Thoracic aorta (tissue), 2 donors: ENCODE measurements around the gene MAP3K7. TPM values are rescaled to one million over a fixed set of nuclear protein-coding genes. Genes with fewer than 3 reads are reported as not detected.

Experiments used
- ATAC-seq: fragments of 150-250 bp; one replicate; pipeline ENCODE4 v1.8.0; 2017; ENCODE audit warnings: low read depth; ENCODE audit not compliant: insufficient number of reproducible peaks, low FRiP score
- DNase-seq: peaks from one replicate; pipeline ENCODE4 v3.0.0-alpha.2; 2020; ENCODE audit warnings: low spot score
- H3K27ac ChIP-seq, 2 donors: fragments of 200-600 bp; sonication (generic); 1 replicate in 1 of 2; 2 replicates in 1 of 2; pipeline ENCODE4 v1.5.1; 2016; ENCODE audit warnings: mild to moderate bottlenecking in 2 of 2, moderate library complexity in 2 of 2
- H3K27me3 ChIP-seq: fragments of 200-600 bp; sonication (generic); replicated peaks from 2 replicates; pipeline ENCODE4 v1.6.0; 2016; ENCODE audit warnings: mild to moderate bottlenecking; ENCODE audit not compliant: insufficient read depth
- H3K36me3 ChIP-seq: fragments of 200-600 bp; sonication (generic); one replicate; pipeline ENCODE4 v1.5.1; 2016
- H3K4me1 ChIP-seq, 2 donors: fragments of 200-600 bp; sonication (generic); 1 replicate in 1 of 2; 2 replicates in 1 of 2; pipeline versions ENCODE4 v1.5.1 to v1.6.0; 2016; ENCODE audit warnings: low read depth in 2 of 2, mild to moderate bottlenecking in 1 of 2; ENCODE audit not compliant: control insufficient read depth in 1 of 2
- H3K4me3 ChIP-seq: fragments of 200-600 bp; sonication (generic); 2 replicates; pipeline ENCODE4 v1.5.1; 2016; ENCODE audit warnings: mild to moderate bottlenecking
- H3K9me3 ChIP-seq: fragments of 200-600 bp; sonication (generic); 2 replicates; pipeline ENCODE4 v1.5.1; 2016
- total RNA-seq, 2 donors: library from RNA; depleted of rRNA; stranded (reverse); fragments of >200 nt; gene quantifications; one replicate each; pipeline versions ENCODE4 v1.1.0 to v1.2.3, GENCODE V29; 2016
- TF ChIP-seq, protein P1 (sequence below): fragments of 200-600 bp; sonication (generic); IDR thresholded peaks from one replicate; pipeline ENCODE4 v1.5.1; 2019; ENCODE audit warnings: antibody characterized with exemption

MAP3K7 gene
- total RNA-seq, 2 donors from 2014 or later, result 21.5 to 31.5 TPM

DNA sequence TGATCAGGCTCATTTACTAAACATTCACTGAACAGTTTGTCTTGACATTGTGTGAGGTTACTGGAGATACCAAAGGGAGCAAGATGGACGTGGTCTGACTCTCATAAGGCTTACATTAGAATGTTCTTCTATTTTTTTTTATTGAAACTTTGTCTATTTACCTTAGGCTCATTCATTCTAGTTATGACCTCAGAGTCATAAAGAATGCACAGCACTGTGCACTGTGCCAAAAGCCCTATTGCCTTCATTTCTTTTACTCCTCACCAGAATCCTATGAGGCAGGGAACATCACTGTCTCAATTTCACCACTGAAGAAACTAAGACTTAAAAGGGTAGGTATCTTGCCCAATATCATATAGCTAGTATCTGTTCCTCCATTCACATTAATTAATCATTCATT, 94.5 kb downstream of the MAP3K7 start:
- TF ChIP-seq, protein P1, sequence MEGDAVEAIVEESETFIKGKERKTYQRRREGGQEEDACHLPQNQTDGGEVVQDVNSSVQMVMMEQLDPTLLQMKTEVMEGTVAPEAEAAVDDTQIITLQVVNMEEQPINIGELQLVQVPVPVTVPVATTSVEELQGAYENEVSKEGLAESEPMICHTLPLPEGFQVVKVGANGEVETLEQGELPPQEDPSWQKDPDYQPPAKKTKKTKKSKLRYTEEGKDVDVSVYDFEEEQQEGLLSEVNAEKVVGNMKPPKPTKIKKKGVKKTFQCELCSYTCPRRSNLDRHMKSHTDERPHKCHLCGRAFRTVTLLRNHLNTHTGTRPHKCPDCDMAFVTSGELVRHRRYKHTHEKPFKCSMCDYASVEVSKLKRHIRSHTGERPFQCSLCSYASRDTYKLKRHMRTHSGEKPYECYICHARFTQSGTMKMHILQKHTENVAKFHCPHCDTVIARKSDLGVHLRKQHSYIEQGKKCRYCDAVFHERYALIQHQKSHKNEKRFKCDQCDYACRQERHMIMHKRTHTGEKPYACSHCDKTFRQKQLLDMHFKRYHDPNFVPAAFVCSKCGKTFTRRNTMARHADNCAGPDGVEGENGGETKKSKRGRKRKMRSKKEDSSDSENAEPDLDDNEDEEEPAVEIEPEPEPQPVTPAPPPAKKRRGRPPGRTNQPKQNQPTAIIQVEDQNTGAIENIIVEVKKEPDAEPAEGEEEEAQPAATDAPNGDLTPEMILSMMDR, result no peak
- Histone ChIP-seq H3K36me3 (no peaks in the 10 kb centered on the region), H3K27ac (no peak overlapping the region), H3K4me3 (no peak overlapping the region), H3K4me1 (no peaks in the 10 kb centered on the region), H3K9me3 (no peaks in the 10 kb centered on the region), H3K27me3 (no peaks in the 10 kb centered on the region)
- DNase-seq (no peak), ATAC-seq (no peak)

- ATAC-seq, result no peak
These were observed 96.7 kb downstream of the MAP3K7 start for GRCh38 chr6:90490030-90490716.

GRCh38 chr6:90488816-90489215, 98.1 kb downstream of the MAP3K7 start:
- TF ChIP-seq, protein P1, result no peak
- no peaks in the 10 kb centered on the region for H3K9me3 ChIP-seq
- DNase-seq (no peak), ATAC-seq (no peak)
- H3K4me1 ChIP-seq, result no peaks in the 10 kb centered on the region
- no peak overlapping the region for H3K27ac ChIP-seq
- H3K4me3 ChIP-seq, result no peak overlapping the region
- H3K36me3 ChIP-seq, result no peaks in the 10 kb centered on the region
- no peaks in the 10 kb centered on the region for H3K27me3 ChIP-seq

More at GRCh38 chr6:90490030-90490716, 96.7 kb downstream of the MAP3K7 start:
- TF ChIP-seq, protein P1, result no peak
- Histone ChIP-seq H3K4me3 (no peak overlapping the region), H3K27ac (no peak overlapping the region), H3K9me3 (no peaks in the 10 kb centered on the region), H3K4me1 (no peaks in the 10 kb centered on the region), H3K36me3 (no peaks in the 10 kb centered on the region), H3K27me3 (no peaks in the 10 kb centered on the region)
- DNase-seq, result no peak

DNA sequence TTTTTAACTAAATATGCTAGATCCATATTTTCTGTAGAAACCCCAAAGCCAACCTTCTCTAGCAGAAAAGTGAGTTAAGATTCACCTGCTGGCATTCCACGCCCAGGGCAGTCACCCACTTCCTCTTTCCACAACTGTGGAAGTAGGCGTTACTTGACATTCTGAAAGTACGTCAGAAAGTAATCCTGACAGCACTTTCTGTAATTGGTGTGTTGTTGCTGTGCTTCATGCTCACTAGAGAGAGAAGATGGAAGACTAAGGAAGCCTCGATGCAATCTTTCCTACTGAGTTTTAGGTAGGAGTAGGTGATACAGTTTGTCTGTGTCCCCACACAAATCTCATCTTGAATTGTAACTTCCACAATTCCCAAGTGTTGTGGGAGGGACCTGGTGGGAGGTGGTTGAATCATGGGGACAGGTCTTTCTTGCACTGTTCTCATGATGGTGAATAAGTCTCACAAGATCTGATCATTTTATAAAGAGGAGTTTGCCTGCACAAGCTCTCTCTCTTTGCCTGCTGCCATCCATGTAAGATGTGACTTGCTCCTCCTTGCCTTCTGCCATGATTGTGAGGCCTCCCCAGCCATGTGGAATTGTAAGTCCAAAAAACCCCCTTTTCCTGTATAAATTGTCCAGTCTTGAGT, 101.1 kb downstream of the MAP3K7 start:
- Histone ChIP-seq H3K4me3 (no peak overlapping the region), H3K27me3 (no peaks in the 10 kb centered on the region), H3K27ac (no peak overlapping the region), H3K4me1 (no peaks in the 10 kb centered on the region), H3K9me3 (no peaks in the 10 kb centered on the region), H3K36me3 (no peaks in the 10 kb centered on the region)
- DNase-seq, result no peak
- ATAC-seq, result no peak
- TF ChIP-seq, protein P1, result no peak

- H3K4me3 ChIP-seq, result no peak overlapping the region
- DNase-seq (no peak), ATAC-seq (no peak)
- TF ChIP-seq, protein P1, result no peak
- H3K27ac ChIP-seq, result no peak overlapping the region
- H3K36me3 ChIP-seq, result no peaks in the 10 kb centered on the region
- H3K9me3 ChIP-seq, result no peaks in the 10 kb centered on the region
- H3K4me1 ChIP-seq, result no peaks in the 10 kb centered on the region
- H3K27me3 ChIP-seq, result no peaks in the 10 kb centered on the region
These were observed 102.0 kb downstream of the MAP3K7 start for GRCh38 chr6:90484903-90485302.
